ENCODE measurements around the gene DPP8. TPM values are rescaled to one million over a fixed set of nuclear protein-coding genes. Genes with fewer than 3 reads are reported as not detected.
"Not testable (repeated sequence)": the region's sequence is repeated elsewhere in the genome, so short reads cannot be mapped to it uniquely, and the experiment has no call there.

Gene DPP8
- total RNA-seq = 47.0 and 55.3 TPM in 2 replicates

- DNase-seq (ENCODE audit: low read depth in 2 of 2) = peak; percentile 84 to 95
These were observed at the start of gene DPP8 for GRCh38 chr15:65516997-65517865. DPP8 (minus strand) TSS chr15:65517689; CDS start chr15:65512553, 5,136 bp downstream.

GRCh38 chr15:65561934-65562333 lies 44.4 kb upstream of the DPP8 start:
- DNase-seq (ENCODE audit: low read depth in 2 of 2) = no peak

GRCh38 chr15:65559941-65560340 lies 42.5 kb upstream of the DPP8 start:
- DNase-seq (ENCODE audit: low read depth in 2 of 2) = no peak

- DNase-seq (ENCODE audit: low read depth in 2 of 2) = no peak
These were observed 41.7 kb upstream of the DPP8 start for GRCh38 chr15:65558997-65559760.

GRCh38 chr15:65558336-65558735 lies 40.8 kb upstream of the DPP8 start:
- no peak for DNase-seq (ENCODE audit: low read depth in 2 of 2)

- DNase-seq (ENCODE audit: low read depth in 2 of 2) = no peak
These were observed 39.1 kb upstream of the DPP8 start for GRCh38 chr15:65556622-65557021.

- DNase-seq (ENCODE audit: low read depth in 2 of 2) = no peak
These were observed 36.2 kb upstream of the DPP8 start for GRCh38 chr15:65553691-65554090.

GRCh38 chr15:65552851-65553250 lies 35.4 kb upstream of the DPP8 start:
- DNase-seq (ENCODE audit: low read depth in 2 of 2) = not testable (repeated sequence)

GRCh38 chr15:65551183-65551582 lies 33.7 kb upstream of the DPP8 start:
- no peak for DNase-seq (ENCODE audit: low read depth in 2 of 2)

- no peak for DNase-seq (ENCODE audit: low read depth in 2 of 2)
These were observed 33.2 kb upstream of the DPP8 start for GRCh38 chr15:65550681-65551098.

- not testable (repeated sequence) for DNase-seq (ENCODE audit: low read depth in 2 of 2)
These were observed 31.8 kb upstream of the DPP8 start for GRCh38 chr15:65549288-65549687.

- DNase-seq (ENCODE audit: low read depth in 2 of 2) = no peak
These were observed 30.4 kb upstream of the DPP8 start for GRCh38 chr15:65547841-65548240.

- no peak for DNase-seq (ENCODE audit: low read depth in 2 of 2)
These were observed 23.8 kb upstream of the DPP8 start for GRCh38 chr15:65541231-65541820.

- DNase-seq (ENCODE audit: low read depth in 2 of 2) = no peak
These were observed 22.8 kb upstream of the DPP8 start for GRCh38 chr15:65540314-65540713.

GRCh38 chr15:65535192-65535591 lies 17.7 kb upstream of the DPP8 start:
- no peak for DNase-seq (ENCODE audit: low read depth in 2 of 2)

GRCh38 chr15:65533057-65533756 lies 15.7 kb upstream of the DPP8 start:
- no peak for DNase-seq (ENCODE audit: low read depth in 2 of 2)

GRCh38 chr15:65532738-65533051 lies 15.2 kb upstream of the DPP8 start:
- no peak for DNase-seq (ENCODE audit: low read depth in 2 of 2)

- peak; percentile 40 to 83 for DNase-seq (ENCODE audit: low read depth in 2 of 2)
These were observed 13.0 kb upstream of the DPP8 start, which contains the start of gene HACD3 for GRCh38 chr15:65530318-65531111. HACD3 (plus strand) TSS chr15:65530463; CDS start chr15:65530632, 169 bp downstream.

GRCh38 chr15:65529762-65530317 lies 12.4 kb upstream of the DPP8 start:
- no peak for DNase-seq (ENCODE audit: low read depth in 2 of 2)

GRCh38 chr15:65528461-65529060 lies 11.1 kb upstream of the DPP8 start:
- DNase-seq (ENCODE audit: low read depth in 2 of 2) = no peak
